DOHH2 (cell line): Measurements from ENCODE around the gene MARF1.

Source experiments
- EZH2phosphoT487 ChIP-seq: fragments of 200-600 bp; sonication (generic); IDR thresholded peaks from 2 replicates; pipeline ENCODE4 v1.6.1; 2017; ENCODE audit warnings: borderline replicate concordance, mild to moderate bottlenecking, antibody characterized with exemption, low read length, moderate library complexity, mixed read lengths
- TF ChIP-seq, protein P1 (sequence below): fragments of 200-600 bp; sonication (generic); IDR thresholded peaks from one replicate; pipeline ENCODE4 v1.5.1; 2014; ENCODE audit warnings: antibody characterized with exemption, mild to moderate bottlenecking, low read depth, low read length; ENCODE audit not compliant: poor library complexity, severe bottlenecking

DNA sequence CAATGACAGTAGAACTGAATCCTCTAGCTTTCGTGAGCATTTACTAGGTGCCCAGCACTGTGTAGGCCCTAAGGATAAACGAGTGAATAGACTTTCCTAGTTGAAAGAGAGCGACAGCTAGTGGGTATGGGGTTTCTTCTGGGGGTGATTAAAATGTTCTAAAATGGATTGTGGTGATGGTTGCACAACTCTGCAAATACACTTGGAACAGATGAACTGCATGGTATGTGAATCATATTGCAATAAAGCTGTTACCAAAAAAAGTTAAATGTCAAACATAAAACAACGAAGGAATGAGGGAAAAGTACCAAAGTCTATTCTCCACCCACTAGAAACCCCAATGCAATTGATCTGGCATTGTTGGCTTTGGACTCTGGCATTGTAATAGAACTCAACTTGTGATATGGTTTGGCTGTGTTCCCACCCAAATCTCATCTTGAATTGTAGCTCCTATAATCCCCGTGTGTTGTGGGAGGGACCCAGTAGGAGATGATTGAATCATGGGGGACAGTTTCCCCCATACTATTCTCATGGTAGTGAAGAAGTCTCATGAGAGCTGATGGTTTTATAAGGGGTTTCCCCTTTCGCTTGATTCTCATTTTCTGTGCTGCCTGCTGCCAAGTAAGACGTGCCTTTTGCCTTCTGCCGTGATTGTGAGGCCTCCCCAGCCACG lies 70.5 kb downstream of the MARF1 start:
- TF ChIP-seq, protein P1, sequence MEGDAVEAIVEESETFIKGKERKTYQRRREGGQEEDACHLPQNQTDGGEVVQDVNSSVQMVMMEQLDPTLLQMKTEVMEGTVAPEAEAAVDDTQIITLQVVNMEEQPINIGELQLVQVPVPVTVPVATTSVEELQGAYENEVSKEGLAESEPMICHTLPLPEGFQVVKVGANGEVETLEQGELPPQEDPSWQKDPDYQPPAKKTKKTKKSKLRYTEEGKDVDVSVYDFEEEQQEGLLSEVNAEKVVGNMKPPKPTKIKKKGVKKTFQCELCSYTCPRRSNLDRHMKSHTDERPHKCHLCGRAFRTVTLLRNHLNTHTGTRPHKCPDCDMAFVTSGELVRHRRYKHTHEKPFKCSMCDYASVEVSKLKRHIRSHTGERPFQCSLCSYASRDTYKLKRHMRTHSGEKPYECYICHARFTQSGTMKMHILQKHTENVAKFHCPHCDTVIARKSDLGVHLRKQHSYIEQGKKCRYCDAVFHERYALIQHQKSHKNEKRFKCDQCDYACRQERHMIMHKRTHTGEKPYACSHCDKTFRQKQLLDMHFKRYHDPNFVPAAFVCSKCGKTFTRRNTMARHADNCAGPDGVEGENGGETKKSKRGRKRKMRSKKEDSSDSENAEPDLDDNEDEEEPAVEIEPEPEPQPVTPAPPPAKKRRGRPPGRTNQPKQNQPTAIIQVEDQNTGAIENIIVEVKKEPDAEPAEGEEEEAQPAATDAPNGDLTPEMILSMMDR: no peak
- TF ChIP-seq EZH2phosphoT487: no peak
